ENCODE measurements around the gene C1R.

The C1R gene

GRCh38 chr12:7100239-7100638 lies 8.0 kb upstream of the C1R start:
- TF ChIP-seq, protein P1, sequence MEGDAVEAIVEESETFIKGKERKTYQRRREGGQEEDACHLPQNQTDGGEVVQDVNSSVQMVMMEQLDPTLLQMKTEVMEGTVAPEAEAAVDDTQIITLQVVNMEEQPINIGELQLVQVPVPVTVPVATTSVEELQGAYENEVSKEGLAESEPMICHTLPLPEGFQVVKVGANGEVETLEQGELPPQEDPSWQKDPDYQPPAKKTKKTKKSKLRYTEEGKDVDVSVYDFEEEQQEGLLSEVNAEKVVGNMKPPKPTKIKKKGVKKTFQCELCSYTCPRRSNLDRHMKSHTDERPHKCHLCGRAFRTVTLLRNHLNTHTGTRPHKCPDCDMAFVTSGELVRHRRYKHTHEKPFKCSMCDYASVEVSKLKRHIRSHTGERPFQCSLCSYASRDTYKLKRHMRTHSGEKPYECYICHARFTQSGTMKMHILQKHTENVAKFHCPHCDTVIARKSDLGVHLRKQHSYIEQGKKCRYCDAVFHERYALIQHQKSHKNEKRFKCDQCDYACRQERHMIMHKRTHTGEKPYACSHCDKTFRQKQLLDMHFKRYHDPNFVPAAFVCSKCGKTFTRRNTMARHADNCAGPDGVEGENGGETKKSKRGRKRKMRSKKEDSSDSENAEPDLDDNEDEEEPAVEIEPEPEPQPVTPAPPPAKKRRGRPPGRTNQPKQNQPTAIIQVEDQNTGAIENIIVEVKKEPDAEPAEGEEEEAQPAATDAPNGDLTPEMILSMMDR (IDR thresholded peaks at IDR 0.05), result no peak
- Histone ChIP-seq H3K27me3 (no peaks in the 10 kb centered on the region), H3K36me3 (peaks cover 95% of the 10 kb centered on the region), H3K27ac (peak overlapping the region; percentile 71), H3K4me3 (ENCODE audit: low read depth in 1 of 2, low read length in 1 of 2) (no peak overlapping the region), H3K4me1 (ENCODE audit: control insufficient read depth in 1 of 2, insufficient read depth in 1 of 2, low read depth in 1 of 2, low read length in 1 of 2) (peaks cover 17 to 35% of the 10 kb centered on the region in 2 experiments), H3K9me3 (no peaks in the 10 kb centered on the region)

- Histone ChIP-seq H3K36me3 (peaks cover 89% of the 10 kb centered on the region), H3K9me3 (no peaks in the 10 kb centered on the region), H3K4me3 (ENCODE audit: low read depth in 1 of 2, low read length in 1 of 2) (no peak overlapping the region), H3K27ac (peak overlapping the region; percentile 71), H3K4me1 (ENCODE audit: control insufficient read depth in 1 of 2, insufficient read depth in 1 of 2, low read depth in 1 of 2, low read length in 1 of 2) (peaks cover 19 to 27% of the 10 kb centered on the region in 2 experiments), H3K27me3 (no peaks in the 10 kb centered on the region)
- TF ChIP-seq, protein P1 (IDR thresholded peaks at IDR 0.05), result no peak
These were observed 7.2 kb upstream of the C1R start for GRCh38 chr12:7099290-7099996.

DNA sequence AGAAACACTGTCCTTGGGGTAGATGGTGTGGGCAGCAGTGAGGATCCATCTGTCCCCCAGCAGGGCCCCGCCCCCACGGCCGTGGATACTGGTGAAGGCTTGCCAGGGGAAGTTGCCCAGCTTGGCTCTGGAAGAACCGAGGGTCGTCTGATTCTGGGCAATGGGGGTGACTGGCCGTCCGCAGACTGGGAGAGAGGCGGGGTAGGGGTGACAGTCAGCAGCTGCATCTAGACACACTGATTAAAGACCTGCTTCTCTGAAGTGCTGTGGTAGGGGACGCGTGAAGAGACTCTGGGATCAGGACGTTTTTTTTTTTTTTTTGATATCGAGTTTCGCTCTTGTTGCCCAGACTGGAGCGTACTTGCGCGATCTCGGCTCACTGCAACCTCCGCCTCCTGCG lies 4.7 kb upstream of the C1R start:
- Histone ChIP-seq H3K4me3 (ENCODE audit: low read depth in 1 of 2, low read length in 1 of 2) (no peak overlapping the region), H3K4me1 (ENCODE audit: control insufficient read depth in 1 of 2, insufficient read depth in 1 of 2, low read depth in 1 of 2, low read length in 1 of 2) (peaks cover 16 to 18% of the 10 kb centered on the region in 2 experiments), H3K27me3 (no peaks in the 10 kb centered on the region), H3K9me3 (no peaks in the 10 kb centered on the region), H3K27ac (no peak overlapping the region), H3K36me3 (peaks cover 65% of the 10 kb centered on the region)
- TF ChIP-seq, protein P1 (IDR thresholded peaks at IDR 0.05), result no peak

DNA sequence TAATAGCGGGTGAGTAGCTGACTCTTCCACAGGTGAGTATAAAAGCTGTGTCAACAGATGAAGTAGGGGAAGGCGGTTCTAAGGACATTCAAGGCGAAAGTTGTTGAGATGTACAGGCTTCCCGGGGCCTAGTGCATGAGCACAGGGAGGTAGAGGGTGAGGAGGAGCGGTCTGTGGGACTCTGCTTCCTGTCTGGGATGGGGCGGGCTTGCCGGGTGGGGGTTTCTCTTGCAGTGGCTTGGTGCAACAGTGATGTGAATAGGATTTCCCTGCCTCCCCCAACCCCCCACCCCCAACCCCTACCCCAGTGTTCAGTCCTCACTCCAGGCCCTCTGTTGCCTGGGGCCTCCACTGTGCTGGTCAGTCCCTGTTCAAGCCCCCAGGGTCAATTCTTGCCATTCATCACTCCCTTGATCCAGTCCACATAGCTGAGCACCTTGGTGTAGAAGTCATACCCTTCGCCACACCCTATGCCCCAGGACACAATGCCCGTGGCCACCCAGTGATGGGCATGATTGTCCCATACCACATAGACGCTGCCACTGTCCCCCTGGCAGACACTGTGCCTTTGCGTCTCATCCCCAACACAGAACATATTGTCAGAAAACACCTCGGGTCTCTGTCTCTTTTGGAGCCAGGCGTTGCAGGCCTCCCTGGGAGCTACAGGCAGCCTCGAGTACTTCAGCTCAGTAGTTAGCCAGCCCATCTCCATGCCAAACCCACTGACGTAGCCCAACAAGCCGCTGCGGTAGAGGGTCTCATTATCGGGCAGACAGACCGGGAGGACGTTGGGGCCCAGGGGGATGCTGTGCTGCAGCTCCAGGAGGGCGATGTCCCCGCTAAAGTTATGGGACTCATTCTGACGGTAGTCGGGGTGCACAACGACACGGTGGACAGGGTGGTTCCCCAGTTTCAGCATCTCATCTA lies 4.0 kb upstream of the C1R start:
- Histone ChIP-seq H3K27ac (peak overlapping the region; percentile 31), H3K9me3 (no peaks in the 10 kb centered on the region), H3K27me3 (no peaks in the 10 kb centered on the region), H3K4me1 (ENCODE audit: control insufficient read depth in 1 of 2, insufficient read depth in 1 of 2, low read depth in 1 of 2, low read length in 1 of 2) (peaks cover 18 to 19% of the 10 kb centered on the region in 2 experiments), H3K4me3 (ENCODE audit: low read depth in 1 of 2, low read length in 1 of 2) (no peak overlapping the region), H3K36me3 (peaks cover 58% of the 10 kb centered on the region)
- TF ChIP-seq, protein P1 (IDR thresholded peaks at IDR 0.05), result no peak

DNA sequence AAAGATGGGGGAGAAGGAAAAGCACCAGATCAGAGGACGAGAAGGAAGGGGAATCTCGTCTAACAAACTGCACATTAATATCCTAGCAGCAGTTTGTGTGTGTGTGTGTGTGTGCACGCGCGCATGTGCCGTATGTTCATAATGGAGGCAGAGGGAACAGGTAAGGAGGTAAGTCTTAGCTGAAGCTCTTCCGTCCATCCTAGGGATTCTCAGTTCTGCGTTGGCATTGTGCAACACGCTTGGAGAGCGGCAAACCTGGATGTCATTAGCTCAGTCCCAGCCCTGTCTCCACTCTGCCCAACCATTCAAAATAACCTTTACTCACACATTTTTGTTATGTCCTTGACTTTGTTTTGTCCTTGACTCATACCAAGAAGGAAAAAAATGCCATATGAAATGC lies 1.6 kb upstream of the C1R start:
- H3K36me3 ChIP-seq, result peaks cover 36% of the 10 kb centered on the region
- no peak overlapping the region for H3K4me3 ChIP-seq (ENCODE audit: low read depth in 1 of 2, low read length in 1 of 2)
- TF ChIP-seq, protein P1 (IDR thresholded peaks at IDR 0.05), result no peak
- H3K27me3 ChIP-seq, result no peaks in the 10 kb centered on the region
- H3K9me3 ChIP-seq, result no peaks in the 10 kb centered on the region
- H3K4me1 ChIP-seq (ENCODE audit: control insufficient read depth in 1 of 2, insufficient read depth in 1 of 2, low read depth in 1 of 2, low read length in 1 of 2), result peaks cover 11 to 19% of the 10 kb centered on the region in 2 experiments
- no peak overlapping the region for H3K27ac ChIP-seq

Data from neutrophil (primary cell).